GM21515 (cell line): Measurements from ENCODE around the gene SUMO2.
"Not testable (repeated sequence)": the region's sequence is repeated elsewhere in the genome, so short reads cannot be mapped to it uniquely, and the experiment has no call there.

ENCODE experiments used
- ATAC-seq: cut with Tn5 transposase; IDR thresholded peaks from one replicate; pipeline ENCODE4 v1.9.1; 2021; ENCODE audit not compliant: unreplicated experiment

Gene SUMO2

DNA sequence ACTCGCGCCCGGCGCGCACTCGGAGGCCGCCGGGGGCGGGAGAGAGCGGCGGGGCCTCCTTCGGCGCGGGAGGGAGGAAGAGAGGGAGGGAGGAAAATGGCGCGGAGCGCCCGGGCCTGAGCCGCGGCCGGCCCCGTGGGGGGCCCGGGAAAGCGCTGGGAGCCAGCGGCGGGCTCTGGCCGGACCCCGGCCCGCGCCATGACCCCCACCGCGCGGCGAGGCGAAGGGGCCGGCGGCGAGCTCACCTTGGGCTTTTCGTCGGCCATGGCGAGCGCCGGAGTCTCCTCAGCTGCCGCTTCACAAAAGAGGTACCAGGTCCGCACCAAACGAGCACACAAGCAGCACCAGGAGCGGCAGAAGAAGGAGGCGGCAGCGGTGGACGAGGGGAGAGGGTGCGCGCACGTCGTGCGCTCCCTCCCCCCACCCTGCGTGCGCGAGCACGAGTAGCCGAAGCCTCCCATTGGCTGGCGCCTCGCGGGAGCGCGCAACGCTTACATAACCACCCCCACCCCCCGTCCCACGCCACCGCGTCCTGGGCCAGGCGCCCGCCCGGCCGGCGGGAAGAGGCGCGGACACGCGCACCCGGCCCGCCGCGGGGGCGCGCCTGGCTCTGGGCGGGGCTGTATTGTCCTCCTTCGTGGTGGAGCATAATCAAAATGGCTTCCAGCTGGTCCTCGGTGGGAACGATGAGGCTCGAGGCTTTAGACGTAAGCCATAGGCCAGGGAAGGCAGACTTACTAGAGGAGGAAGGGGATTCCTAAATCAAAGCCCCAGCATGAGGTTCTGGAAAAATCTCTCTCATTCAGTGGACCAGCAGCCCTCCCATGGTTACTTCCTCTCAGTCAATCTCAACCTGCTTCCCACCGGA is at the start of gene SUMO2:
Gene SUMO2 (minus strand): TSS at position 391 of the 868 bp plus-strand sequence. CDS start 125 bp downstream, at position 266.
- ATAC-seq: peak; percentile 75

DNA sequence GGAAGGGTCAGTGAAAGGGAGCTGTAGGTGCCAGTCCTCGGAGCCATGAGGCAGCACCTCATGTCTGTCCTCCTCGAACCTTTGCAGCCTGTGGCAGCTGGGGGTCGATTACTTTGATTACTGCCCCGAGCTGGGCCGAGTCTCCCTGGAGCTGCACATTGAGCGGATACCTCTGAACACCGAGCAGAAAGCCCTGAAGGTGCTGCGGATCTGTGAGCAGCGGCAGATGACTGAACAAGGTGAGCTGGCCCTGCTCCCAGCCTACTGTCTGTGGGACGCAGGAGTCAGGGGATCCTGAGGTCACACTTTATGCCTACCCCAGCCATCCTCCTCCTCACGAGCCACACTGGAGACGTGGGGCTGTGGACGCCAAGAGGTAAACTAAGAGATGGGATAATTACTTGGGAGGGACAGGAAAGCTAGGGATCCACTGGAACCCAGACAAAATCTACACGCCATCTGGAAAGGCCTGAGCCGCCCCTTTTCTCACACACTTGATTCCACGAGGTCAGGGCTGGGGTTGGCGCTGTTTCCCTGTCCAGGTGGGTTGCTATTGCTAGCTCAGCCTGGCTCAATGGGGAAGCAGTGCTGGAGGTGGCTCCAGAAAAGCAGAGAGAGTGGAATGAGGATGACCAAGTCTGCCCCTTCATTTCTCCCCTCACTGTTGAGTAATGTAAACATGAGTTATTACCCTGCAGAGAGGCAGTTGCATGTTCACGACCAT is 49.1 kb upstream of the SUMO2 start:
- no peak for ATAC-seq

DNA sequence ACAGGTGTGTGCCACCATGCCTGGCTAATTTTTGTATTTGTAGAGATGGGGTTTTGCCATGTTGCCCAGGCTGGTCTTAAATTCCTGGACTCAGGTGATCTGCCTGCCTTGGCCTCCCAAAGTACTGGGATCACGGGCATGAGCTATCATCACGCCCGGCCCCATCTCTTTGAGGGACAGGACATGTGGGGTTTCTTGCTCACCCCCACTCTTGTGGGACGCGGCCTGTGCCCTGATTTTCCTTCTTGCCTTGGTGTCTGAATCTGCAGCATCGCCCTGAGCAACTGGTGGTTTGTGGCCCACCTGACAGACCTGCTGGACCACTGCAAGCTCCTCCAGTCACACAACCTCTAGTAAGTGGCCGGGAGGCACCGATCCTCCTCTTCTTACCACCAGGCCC is 48.3 kb upstream of the SUMO2 start:
- ATAC-seq: no peak

DNA sequence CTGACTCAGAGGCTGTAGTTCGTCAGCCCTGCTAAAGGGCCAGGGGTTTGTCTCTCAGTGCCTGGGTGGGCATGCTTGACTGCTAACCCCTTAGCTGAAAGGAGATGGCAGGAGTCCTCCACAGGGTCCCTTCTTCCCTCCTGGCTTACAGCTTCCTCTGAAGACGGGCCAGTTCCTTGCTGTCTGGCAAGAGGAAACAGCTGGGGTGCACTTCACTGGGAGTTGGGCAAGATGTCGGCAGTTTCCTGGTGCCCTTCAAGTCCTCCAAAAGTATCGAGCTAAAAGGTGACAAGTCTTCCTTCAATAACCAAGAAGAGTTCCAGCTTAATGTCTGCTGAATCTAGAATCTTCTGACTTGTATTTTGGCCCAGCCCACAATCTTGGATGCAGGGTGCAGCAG is 46.1 kb upstream of the SUMO2 start:
- no peak for ATAC-seq

DNA sequence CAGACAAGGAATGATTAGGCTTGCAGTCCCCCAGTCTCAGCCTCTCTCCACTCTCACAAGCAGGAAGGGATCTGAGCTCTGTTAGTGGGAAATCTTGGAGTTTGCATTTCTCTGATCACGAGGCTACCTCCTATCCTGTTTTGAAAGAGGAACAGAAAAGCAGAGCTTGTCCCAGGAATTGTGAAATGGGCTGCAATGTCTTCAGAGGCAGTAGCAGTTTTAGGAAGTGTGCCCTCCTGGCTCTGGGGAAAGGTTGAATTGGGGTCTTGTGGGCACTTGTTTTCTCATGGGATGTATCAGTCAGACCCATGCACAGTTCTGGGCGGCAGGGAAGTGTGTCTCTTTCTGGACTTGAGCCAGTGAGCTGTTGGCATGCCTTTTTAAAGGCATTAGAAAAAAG is 45.5 kb upstream of the SUMO2 start:
- no peak for ATAC-seq

DNA sequence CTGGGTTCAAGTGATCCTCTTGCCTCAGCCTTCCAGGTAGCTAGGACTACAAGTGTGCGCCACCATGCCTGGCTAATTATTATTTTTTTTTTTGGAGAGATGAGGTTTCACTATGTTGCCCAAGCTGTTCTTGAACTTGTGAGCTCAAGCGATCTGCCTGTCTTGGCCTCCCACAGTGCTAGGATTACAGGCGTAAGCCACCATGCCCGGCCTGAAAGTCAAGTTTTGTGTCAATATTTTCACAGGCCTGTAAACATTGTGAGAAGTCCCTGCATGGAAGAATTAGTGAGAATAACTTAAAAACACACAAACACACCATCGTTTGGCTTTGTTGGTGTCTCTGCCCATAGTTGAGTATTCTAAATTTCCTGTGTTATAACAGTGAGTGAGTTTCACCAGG is 45.0 kb upstream of the SUMO2 start:
- ATAC-seq: no peak

DNA sequence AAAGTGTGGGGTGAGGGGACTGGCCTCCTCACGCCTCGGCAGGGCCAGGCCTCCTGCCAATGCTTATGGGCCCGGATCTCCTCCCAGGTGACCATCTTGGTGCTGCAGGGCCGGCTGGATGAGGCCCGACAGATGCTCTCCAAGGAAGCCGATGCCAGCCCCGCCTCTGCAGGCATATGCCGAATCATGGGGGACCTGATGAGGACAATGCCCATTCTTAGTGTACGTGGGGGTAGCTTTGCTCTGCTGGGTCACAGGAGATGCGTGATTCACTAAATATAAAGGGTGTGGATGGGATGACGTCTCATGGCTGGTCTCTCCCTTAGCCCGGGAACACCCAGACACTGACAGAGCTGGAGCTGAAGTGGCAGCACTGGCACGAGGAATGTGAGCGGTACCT is 42.3 kb upstream of the SUMO2 start:
- ATAC-seq: no peak

DNA sequence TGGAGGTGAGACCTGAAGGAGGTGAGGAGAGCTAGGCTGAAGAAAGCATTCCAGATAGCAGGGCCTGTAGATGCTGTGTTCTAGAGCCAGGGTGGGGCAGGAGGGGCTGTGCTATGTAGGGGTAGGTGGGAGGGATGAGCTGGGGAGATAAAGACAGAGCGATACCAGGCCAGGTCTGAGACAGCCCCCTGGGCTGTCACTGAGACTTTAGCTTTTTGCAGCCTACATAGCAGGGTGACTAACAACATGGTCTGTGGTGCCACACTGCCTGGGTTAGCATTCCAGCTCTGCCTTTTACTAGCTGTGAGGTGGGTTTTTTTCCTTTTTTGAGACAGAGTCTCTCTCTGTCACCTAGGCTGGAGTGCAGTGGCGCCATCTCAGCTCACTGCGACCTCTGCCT is 37.1 kb upstream of the SUMO2 start:
- no peak for ATAC-seq

DNA sequence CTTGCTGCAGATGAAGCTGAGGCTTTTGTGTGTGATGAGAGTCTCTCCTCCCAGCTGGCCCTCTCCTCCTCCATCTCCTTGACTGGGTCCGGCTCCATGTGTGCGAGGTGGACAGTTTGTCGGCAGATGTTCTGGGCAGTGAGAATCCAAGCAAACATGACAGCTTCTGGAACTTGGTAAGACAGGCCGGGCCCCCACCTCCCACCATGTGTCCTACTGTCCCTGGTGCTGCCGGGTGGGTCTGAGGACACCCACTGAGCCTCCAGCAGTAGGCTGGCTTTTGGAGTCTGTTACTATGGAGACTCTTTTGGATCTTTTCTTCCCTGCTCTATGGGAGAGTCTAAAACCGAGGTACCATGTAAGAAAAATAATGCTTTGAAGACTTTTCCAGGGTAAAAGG is 35.4 kb upstream of the SUMO2 start:
- no peak for ATAC-seq

DNA sequence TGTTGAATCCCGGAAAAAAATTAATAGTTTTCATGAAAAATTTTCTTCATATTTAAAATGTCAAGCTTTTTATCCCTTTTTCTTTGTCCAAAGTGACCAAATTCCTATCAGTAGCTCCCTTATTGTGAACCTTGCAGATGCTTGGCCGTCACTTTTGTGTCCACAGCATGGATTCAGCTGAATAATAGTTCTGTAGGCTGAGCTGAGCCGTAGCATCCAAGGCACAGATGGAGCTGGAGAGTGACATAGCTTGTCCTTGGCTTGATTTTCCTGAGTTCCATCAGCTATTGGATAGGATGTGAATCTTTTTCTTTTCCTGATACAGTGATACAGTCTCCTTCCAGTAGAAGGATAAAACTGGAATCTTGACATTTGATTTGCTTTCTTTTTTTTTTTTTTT is 26.3 kb upstream of the SUMO2 start:
- ATAC-seq: no peak

DNA sequence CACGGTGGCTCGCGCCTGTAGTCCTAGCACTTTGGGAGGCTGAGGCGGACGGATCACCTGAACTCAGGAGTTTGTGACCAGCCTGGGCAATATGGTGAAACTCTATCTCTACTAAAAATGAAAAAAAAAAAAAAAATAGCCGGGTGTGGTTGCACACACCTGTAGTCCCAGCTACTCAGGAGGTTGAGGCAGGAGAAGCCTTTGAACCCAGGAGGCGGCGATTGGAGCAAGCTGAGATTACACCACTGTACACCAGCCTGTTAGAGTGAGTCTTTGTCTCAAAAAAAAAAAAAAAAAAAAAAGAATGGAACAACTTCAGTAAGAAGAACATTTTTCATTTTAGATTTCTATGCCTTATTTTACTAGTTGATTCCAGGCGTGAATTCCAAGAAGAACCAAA is 25.4 kb upstream of the SUMO2 start:
- no peak for ATAC-seq

DNA sequence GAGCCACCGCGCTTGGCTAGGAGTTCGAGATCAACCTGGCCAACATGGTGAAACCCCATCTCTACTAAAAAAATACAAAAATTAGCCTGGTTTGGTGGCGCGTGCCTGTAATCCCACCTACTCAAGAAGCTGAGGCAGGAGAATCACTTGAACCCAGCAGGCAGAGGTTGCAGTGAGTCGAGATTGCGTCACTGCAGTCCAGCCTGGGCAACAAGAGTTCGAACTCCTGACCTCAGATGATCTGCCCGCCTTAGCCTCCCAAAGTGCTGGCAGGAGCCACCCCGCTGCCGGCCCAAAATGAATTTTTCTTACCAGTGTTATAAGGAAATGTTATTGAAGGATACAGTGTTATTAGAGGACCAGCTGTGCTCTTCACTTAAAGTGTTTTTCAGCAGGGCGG is 25.0 kb upstream of the SUMO2 start:
- ATAC-seq: no peak

DNA sequence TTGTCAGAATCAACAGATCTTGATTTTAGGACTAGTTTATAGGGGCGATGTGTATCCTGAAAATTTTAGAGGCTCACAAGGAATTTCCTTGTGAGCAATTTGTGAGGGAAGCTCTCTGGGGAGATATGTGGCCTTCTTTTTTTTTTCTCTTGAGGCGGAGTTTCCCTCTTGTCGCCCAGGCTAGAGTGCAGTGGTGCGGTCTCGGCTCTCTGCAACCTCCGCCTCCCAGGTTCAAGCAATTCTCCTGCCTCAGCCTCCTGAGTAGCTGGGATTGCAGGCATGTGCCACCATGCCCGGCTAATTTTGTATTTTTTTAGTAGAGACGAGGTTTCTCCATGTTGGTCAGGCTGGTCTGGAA is 24.3 kb upstream of the SUMO2 start:
- not testable (repeated sequence) for ATAC-seq

DNA sequence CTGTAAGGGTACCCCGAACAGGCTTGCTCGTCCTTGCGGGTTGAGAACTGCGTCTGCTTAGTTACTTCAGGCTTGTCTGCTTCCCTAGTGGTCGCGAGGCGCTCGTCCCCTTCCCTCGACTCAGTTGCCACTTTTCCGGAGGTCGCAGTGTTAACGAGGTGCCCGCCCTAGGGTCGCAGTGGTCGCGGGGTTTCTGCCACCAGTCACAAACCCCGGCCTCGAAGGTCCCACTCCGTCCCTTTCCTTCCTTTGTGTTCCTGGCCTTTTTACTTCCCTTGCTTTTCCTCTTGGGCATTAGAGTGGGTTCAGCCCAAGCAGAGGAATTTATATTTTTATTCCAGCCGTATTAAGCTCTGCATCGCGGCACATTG is 23.0 kb upstream of the SUMO2 start:
- peak; percentile 10 for ATAC-seq

DNA sequence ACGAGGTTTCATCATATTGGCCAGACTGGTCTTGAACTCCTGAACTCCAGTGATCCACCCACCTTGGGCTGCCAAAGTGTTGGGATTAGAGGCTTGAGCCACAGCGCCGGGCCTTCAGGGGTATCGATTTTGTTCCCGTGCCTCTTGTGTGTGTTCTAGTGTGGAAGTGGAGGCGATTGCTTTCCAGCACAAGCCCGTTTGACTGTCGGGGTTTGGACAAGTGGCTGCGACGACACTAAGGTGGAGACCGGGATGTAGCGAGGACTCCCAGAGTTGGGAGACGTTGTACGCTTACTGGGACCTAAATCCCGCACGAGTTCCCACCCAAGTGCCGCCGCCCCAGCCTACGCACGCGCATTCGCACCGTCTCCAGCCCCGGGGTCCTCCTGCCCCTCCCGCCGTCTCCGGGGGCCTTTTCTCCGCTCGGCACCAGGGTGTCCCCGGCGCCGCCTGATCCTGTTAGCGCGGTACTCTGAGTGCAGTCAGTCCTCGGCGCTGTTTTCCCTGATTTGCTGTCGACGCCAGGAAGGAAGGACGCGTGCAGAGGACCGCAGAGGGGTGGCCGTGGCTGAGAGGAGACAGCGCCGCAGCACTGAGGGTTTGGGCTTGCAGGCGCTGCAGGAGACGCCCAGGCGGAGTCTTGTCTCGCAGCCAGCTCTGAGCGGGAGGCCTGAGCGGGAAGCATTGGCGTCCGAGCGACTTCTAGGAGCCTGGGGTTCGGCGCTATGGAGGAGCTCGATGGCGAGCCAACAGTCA is 22.5 kb upstream of the SUMO2 start, which contains the start of gene NUP85:
Gene NUP85 (plus strand): TSS at position 643 of the 756 bp plus-strand sequence. CDS start 83 bp downstream, at position 726.
- peak; percentile 65 for ATAC-seq

DNA sequence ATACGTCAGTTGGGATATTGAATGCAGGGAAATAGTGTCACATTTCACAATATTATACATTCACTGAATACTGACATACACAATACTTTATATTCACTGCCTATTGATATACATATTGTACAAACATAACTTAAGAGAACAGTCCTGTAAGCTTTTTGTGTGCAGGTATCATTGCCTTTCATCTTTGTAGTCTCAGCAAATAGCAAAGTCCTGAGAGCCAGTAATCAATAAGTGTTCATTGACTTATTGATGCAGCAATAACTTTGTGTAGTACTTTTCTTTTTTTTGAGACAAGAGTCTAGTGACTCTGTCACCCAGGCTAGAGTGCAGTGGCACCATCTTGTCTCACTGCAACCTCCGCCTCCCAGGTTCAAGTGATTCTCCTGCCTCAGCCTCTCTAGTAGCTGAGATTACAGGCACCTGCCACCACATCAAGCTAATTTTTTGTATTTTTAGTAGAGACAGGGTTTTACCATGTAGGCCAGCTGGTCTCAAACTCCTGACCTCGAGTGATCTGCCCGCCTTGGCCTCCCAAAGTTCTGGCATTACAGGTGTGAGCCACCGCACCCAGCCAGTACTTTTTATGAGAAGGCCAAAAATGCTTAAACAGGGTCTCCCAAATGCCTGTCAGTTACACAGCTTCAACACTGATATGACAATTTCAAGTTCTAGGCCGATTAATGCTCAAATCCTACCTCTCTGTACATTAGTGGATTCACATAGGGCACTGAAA is 17.3 kb upstream of the SUMO2 start:
- no peak for ATAC-seq

DNA sequence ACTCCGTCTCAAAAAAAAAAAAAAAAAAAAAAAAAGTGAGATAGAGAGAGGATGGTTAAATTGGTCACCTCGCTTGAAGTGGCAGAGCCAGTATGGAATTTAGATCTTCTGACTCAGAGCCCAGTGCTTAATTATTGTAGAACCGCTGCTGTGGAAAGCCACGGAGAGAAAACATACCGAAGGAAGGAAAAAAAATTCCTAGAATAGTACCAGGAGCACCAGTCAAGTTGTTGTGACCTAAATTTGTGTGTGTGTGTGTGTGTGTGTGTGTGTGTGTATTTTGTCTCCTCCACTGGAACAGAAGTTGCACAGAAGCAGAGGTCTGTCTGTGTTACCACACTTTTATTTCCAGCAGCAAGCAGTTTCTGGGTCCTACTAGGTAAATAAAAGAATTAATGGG is 12.1 kb upstream of the SUMO2 start:
- no peak for ATAC-seq

DNA sequence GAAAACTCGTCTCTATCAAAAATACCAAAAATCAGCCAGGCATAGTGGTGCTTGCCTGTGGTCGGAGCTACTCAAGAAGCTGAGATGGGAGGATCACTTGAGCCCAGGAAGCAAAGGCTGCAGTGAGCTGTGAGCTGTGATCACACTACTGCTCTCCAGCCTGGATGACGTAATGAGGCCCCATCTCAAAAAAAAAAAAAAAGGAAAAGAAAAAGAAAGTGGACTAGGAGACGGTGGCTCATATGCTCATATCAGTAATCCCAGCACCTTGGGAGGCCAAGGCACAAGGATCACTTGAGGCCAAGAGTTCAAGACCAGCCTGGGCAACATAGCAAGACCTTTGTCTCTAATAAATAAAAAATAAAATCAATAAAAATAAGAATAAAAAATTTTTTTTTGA is 8.8 kb upstream of the SUMO2 start:
- ATAC-seq: no peak

DNA sequence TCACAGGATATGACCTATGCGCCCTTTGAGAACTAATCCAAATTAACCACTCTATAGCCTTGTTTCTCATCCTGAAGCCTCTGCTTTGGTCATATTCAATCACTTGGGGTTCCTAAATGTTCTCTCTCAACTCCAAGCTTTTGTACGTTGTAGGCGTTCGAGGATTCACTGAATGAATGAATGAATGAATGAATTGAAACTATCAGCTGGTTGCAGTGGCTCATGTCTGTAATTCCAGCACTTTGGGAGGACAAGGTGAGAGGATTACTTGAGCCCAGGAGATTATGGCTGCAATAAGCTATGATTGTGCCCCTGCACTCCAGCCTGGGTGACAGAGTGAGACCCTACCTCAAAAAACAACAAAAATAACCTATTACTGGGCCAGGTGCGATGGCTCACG is 5.9 kb upstream of the SUMO2 start:
- ATAC-seq: no peak

DNA sequence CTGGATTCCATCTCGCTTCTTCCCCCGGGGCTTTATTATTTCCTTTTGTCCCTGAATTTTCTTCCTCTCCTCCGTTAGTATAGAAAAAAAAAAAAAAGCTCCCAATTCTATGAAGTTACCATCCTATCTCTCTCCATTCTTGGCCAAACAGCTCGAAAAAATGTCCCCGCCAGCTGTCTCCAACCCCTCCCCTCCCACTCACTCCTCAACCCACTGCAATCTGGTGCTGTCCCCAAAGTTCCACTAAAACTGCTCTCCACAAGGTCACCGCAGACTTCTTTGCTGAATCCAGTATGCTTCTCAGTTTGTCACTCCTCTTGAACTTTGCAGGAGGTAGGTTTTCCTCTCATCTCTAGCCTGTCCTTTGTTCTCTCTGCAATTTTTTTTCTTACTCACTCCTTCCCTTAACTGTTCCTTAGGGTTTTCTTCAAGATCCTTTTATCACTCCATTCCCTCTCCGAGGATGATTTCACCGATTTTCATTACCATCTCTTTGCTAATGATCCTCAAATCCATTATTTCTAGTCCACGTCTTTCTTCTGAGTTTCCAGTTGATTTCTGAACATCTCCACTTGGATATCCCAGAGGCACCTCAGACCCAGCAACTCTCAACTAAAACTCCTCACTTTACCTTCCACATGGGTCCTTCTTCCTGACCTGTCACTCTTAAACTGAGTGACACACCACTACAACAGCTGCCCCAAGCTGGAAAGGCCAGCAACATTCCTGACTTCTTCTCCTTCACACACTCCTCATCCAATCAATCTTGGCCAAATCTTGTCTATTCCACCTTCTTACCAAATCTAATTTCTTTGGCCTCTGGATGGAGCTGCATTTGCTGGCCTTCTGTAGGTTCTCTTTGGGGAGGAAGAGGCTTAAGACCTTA is 1.5 kb upstream of the SUMO2 start:
- no peak for ATAC-seq
